Osteocyte (in vitro differentiated cells): ENCODE measurements around the gene GXYLT1. TPM values are rescaled to one million over a fixed set of nuclear protein-coding genes. Genes with fewer than 3 reads are reported as not detected.
"Not testable (repeated sequence)": the region's sequence is repeated elsewhere in the genome, so short reads cannot be mapped to it uniquely, and the experiment has no call there.

ENCODE experiments used
- DNase-seq: peaks from one replicate; pipeline ENCODE4 v3.0.0; 2021; ENCODE audit warnings: mixed read lengths; ENCODE audit not compliant: unreplicated experiment; ENCODE audit errors: extremely low spot score
- H3K27ac Mint-ChIP-seq: one replicate; pipeline ENCODE4 v1.8.0; 2021; ENCODE audit warnings: mild to moderate bottlenecking, mixed read lengths; ENCODE audit not compliant: unreplicated experiment
- H3K27me3 Mint-ChIP-seq: one replicate; pipeline ENCODE4 v1.8.0; 2021; ENCODE audit warnings: mixed read lengths; ENCODE audit not compliant: unreplicated experiment
- H3K36me3 Mint-ChIP-seq: one replicate; pipeline ENCODE4 v1.8.0; 2021; ENCODE audit warnings: mixed read lengths; ENCODE audit not compliant: unreplicated experiment
- H3K4me1 Mint-ChIP-seq: one replicate; pipeline ENCODE4 v1.8.0; 2021; ENCODE audit warnings: mixed read lengths; ENCODE audit not compliant: unreplicated experiment
- H3K4me3 Mint-ChIP-seq: one replicate; pipeline ENCODE4 v1.8.0; 2021; ENCODE audit warnings: mild to moderate bottlenecking, moderate library complexity, mixed read lengths; ENCODE audit not compliant: unreplicated experiment
- H3K9me3 Mint-ChIP-seq: one replicate; pipeline ENCODE4 v1.8.0; 2021; ENCODE audit warnings: mixed read lengths; ENCODE audit not compliant: unreplicated experiment
- long read RNA-seq: library from polyadenylated mRNA; unstranded; transcript quantifications from one replicate; pipeline ENCODE4 v2.0.0, GENCODE V29; 2021
- total RNA-seq: library from RNA; stranded (reverse); gene quantifications from 2 replicates; pipeline ENCODE4 v1.2.1, GENCODE V29; 2021
- TF ChIP-seq, protein P1 (sequence below): fragments of 200-600 bp; sonication (generic); IDR thresholded peaks from 2 replicates; pipeline ENCODE4 v1.5.0; 2021; ENCODE audit warnings: antibody characterized with exemption, mild to moderate bottlenecking, moderate library complexity

The GXYLT1 gene, protein sequence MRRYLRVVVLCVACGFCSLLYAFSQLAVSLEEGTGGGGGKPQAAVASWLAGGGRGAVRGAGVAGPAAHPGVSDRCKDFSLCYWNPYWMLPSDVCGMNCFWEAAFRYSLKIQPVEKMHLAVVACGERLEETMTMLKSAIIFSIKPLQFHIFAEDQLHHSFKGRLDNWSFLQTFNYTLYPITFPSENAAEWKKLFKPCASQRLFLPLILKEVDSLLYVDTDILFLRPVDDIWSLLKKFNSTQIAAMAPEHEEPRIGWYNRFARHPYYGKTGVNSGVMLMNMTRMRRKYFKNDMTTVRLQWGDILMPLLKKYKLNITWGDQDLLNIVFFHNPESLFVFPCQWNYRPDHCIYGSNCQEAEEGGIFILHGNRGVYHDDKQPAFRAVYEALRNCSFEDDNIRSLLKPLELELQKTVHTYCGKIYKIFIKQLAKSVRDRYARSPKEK
- 8.5 and 9.9 TPM in 2 replicates for total RNA-seq
- long read RNA-seq, partial matches to known transcripts = 0 of 1 reads
- long read RNA-seq, other reads (novel, unspliced or antisense) = 1 of 1 reads

DNA sequence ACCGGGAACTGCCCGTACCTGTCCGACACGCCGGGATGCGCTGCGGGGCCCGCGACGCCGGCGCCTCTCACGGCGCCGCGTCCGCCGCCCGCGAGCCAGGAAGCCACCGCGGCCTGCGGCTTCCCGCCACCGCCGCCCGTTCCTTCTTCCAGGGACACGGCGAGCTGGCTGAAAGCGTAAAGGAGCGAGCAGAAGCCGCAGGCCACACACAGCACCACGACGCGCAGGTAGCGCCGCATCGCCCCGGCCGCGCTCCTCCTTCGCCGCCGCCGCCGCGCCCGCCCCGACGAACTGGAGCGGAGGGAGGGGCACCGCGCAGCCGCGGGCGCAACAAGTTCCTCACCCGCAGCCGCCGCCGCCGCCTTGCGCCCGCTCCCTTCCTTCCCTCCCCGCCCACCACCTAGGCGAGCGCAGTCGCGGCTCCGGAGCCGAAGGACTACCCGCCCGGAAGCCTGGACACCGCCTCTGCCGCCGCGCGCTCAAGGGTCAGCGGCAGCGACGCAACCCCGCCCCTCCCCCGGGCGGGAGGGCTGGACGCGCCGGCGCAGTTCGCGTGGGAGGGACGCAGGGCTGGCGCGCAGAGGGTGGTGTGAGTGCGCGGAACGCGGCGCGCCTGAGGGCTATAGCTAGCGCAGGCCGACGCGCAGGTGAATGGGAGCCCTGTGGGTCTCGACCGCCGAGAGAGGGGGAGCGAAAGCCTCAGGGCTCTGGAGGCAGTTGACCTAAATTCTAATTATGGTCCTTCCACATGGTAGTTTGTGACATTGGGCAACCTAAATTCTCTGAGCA, at the start of gene GXYLT1:
GXYLT1 (minus strand) TSS at position 467 of the 789 bp plus-strand sequence; CDS start at position 239, 228 bp downstream.
- Mint-ChIP-seq H3K4me1 (peaks cover 28% of the 10 kb centered on the region), H3K36me3 (no peaks in the 10 kb centered on the region), H3K27ac (peak within 1 kb of the TSS; percentile 76), H3K9me3 (no peaks in the 10 kb centered on the region), H3K27me3 (no peaks in the 10 kb centered on the region), H3K4me3 (peak within 1 kb of the TSS; percentile 94)
- DNase-seq = peak; percentile 95
- TF ChIP-seq, protein P1, sequence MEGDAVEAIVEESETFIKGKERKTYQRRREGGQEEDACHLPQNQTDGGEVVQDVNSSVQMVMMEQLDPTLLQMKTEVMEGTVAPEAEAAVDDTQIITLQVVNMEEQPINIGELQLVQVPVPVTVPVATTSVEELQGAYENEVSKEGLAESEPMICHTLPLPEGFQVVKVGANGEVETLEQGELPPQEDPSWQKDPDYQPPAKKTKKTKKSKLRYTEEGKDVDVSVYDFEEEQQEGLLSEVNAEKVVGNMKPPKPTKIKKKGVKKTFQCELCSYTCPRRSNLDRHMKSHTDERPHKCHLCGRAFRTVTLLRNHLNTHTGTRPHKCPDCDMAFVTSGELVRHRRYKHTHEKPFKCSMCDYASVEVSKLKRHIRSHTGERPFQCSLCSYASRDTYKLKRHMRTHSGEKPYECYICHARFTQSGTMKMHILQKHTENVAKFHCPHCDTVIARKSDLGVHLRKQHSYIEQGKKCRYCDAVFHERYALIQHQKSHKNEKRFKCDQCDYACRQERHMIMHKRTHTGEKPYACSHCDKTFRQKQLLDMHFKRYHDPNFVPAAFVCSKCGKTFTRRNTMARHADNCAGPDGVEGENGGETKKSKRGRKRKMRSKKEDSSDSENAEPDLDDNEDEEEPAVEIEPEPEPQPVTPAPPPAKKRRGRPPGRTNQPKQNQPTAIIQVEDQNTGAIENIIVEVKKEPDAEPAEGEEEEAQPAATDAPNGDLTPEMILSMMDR = no peak

DNA sequence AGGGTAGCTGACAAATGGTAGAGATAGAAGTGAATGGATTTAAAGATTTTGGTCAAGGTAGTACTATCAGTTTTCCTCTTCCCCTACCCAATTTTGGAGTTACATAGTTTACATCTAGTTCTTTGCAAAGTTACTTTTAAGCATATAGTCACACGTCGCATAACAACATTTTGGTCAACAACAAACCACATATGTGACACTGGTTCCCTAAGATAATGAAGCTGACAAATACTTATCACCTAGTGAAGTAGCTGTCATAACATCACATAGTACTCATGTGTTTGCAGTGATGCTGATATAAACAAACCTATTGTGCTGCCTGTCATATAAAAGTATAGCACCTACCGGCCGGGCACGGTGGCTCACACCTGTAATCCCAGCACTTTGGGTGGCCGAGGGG, 48.0 kb upstream of the GXYLT1 start:
- peaks cover 18% of the 10 kb centered on the region for H3K36me3 Mint-ChIP-seq
- H3K27me3 Mint-ChIP-seq = no peaks in the 10 kb centered on the region
- no peak overlapping the region for H3K27ac Mint-ChIP-seq
- DNase-seq = no peak
- H3K4me1 Mint-ChIP-seq = peaks cover 2% of the 10 kb centered on the region
- no peaks in the 10 kb centered on the region for H3K9me3 Mint-ChIP-seq
- TF ChIP-seq, protein P1 = no peak
- H3K4me3 Mint-ChIP-seq = no peak overlapping the region

DNA sequence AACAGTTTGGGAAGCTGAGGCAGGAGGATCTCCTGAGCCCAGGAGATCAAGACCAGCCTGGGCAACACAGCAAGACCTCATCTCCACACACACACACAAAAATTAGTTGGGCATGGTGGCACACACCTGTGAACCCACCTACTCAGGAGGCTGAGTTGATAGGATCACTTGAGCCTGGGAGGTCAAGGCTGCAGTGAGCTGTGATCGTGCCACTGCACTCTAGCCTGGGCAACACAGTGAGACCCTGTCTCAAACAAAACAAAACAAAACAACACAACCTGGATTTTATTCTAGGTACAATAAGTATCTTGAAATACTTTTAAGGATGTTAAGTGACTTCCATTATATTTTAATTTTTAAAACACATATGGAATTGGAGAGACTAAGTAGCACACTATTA, 47.6 kb upstream of the GXYLT1 start:
- Mint-ChIP-seq H3K36me3 (peaks cover 18% of the 10 kb centered on the region), H3K4me1 (peaks cover 2% of the 10 kb centered on the region), H3K27me3 (no peaks in the 10 kb centered on the region), H3K4me3 (no peak overlapping the region), H3K9me3 (no peaks in the 10 kb centered on the region), H3K27ac (no peak overlapping the region)
- TF ChIP-seq, protein P1 = no peak
- DNase-seq = no peak

DNA sequence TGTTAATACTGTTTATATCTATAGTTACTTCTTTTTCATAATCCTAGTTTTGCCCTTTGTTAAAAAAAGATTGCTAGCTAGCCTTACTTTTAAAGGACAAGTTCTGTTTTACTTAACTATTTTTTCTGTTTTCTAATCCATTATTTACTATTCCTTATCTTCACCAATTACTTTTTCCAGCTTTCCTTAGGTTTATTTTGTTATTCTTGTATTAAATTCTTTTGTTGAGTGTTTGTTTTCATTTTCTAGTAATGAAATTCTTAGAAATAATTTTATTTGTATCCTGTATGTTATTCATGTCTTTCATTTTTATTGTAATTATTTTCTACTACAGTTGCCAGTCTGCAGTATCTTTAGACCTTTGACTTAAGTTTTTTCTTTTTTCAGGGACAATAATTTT, 45.7 kb upstream of the GXYLT1 start:
- no peak for DNase-seq
- H3K4me1 Mint-ChIP-seq = peaks cover 2% of the 10 kb centered on the region
- H3K9me3 Mint-ChIP-seq = no peaks in the 10 kb centered on the region
- H3K4me3 Mint-ChIP-seq = no peak overlapping the region
- no peak overlapping the region for H3K27ac Mint-ChIP-seq
- peaks cover 14% of the 10 kb centered on the region for H3K36me3 Mint-ChIP-seq
- H3K27me3 Mint-ChIP-seq = no peaks in the 10 kb centered on the region
- TF ChIP-seq, protein P1 = no peak

DNA sequence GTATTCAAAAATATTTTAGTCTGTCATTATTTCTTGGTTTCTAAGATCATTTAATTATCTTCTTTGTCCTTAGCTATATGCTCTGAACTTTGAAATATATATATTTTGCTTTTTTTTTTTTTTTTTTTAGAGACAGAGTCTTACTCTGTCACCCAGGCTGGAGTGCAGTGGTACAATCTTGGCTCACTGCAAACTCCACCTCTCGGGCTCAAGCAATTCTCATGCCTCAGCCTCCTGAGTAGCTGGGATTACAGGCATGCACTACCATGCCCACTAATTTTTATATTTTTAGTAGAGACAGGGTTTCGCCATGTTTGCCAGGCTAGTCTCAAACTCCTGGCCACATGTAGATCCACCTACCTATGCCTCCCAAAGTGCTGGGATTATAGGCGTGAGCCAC, 43.6 kb upstream of the GXYLT1 start:
- not testable (repeated sequence) for DNase-seq, H3K9me3 Mint-ChIP-seq, H3K4me1 Mint-ChIP-seq, H3K27ac Mint-ChIP-seq, H3K27me3 Mint-ChIP-seq, H3K4me3 Mint-ChIP-seq
- peaks cover 18% of the 10 kb centered on the region for H3K36me3 Mint-ChIP-seq
